HG03439 (cell line): ENCODE measurements around the gene ANKRD39.
"Not testable (repeated sequence)": the region's sequence is repeated elsewhere in the genome, so short reads cannot be mapped to it uniquely, and the experiment has no call there.

Experiments
- ATAC-seq: cut with Tn5 transposase; IDR thresholded peaks from one replicate; pipeline ENCODE4 v1.9.1; 2021; ENCODE audit warnings: mild to moderate bottlenecking, moderate library complexity; ENCODE audit not compliant: unreplicated experiment

The ANKRD39 gene

GRCh38 chr2:96811917-96812316 is 45.9 kb downstream of the ANKRD39 start:
- no peak for ATAC-seq

GRCh38 chr2:96810783-96811192 is 47.0 kb downstream of the ANKRD39 start:
- ATAC-seq = no peak

- ATAC-seq = no peak
Observed at GRCh38 chr2:96809951-96810782, 47.6 kb downstream of the ANKRD39 start.

GRCh38 chr2:96809216-96809882 is 48.5 kb downstream of the ANKRD39 start:
- no peak for ATAC-seq

- ATAC-seq = no peak
Observed at GRCh38 chr2:96808176-96808837, 49.5 kb downstream of the ANKRD39 start.

- no peak for ATAC-seq
Observed at GRCh38 chr2:96807127-96807471, 50.7 kb downstream of the ANKRD39 start.

- ATAC-seq = no peak
Observed at GRCh38 chr2:96806468-96807126, 51.2 kb downstream of the ANKRD39 start.

- ATAC-seq = not testable (repeated sequence)
Observed at GRCh38 chr2:96805946-96806345, 51.9 kb downstream of the ANKRD39 start.

- ATAC-seq = no peak
Observed at GRCh38 chr2:96804986-96805385, 52.8 kb downstream of the ANKRD39 start.

GRCh38 chr2:96802721-96803120 is 55.1 kb downstream of the ANKRD39 start:
- no peak for ATAC-seq

GRCh38 chr2:96801786-96802595 is 55.8 kb downstream of the ANKRD39 start:
- no peak for ATAC-seq

- ATAC-seq = peak; percentile 67
Observed at GRCh38 chr2:96801005-96801785, 56.6 kb downstream of the ANKRD39 start.

GRCh38 chr2:96800061-96801004 is 57.5 kb downstream of the ANKRD39 start:
- no peak for ATAC-seq

GRCh38 chr2:96799623-96799935 is 58.2 kb downstream of the ANKRD39 start:
- ATAC-seq = no peak

GRCh38 chr2:96798733-96799622 is 58.8 kb downstream of the ANKRD39 start:
- no peak for ATAC-seq
